ENCODE results near the gene TBL3. TPM values are rescaled to one million over a fixed set of nuclear protein-coding genes. Genes with fewer than 3 reads are reported as not detected.

TBL3 gene
- total RNA-seq, 1 donor from 2014 or later, result 30.8 TPM

DNA sequence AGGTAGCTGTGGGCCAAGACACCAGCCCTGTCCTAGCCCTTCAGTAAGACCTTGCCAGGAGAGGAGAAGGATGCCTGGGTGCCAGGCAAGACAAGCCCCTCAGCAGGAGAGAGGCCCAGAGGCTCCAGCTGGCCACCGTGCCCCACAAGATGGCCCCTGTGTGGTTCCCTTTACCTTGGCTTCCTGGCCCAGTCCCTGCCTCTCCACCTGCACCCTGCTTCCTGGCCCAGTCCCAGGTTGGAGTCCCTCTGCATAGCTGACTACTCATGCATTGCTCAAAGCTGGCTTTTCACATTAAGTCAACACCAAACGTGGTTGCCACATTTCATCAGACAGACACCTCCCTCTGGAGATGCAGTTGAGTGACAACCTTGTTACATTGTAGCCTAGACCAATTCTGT lies 21.9 kb downstream of the TBL3 start:
- H3K27ac Mint-ChIP-seq, result no peak overlapping the region
- no peak overlapping the region for H3K4me3 Mint-ChIP-seq (ENCODE audit: low read depth)
- H3K27me3 Mint-ChIP-seq, result peaks cover 26% of the 10 kb centered on the region

DNA sequence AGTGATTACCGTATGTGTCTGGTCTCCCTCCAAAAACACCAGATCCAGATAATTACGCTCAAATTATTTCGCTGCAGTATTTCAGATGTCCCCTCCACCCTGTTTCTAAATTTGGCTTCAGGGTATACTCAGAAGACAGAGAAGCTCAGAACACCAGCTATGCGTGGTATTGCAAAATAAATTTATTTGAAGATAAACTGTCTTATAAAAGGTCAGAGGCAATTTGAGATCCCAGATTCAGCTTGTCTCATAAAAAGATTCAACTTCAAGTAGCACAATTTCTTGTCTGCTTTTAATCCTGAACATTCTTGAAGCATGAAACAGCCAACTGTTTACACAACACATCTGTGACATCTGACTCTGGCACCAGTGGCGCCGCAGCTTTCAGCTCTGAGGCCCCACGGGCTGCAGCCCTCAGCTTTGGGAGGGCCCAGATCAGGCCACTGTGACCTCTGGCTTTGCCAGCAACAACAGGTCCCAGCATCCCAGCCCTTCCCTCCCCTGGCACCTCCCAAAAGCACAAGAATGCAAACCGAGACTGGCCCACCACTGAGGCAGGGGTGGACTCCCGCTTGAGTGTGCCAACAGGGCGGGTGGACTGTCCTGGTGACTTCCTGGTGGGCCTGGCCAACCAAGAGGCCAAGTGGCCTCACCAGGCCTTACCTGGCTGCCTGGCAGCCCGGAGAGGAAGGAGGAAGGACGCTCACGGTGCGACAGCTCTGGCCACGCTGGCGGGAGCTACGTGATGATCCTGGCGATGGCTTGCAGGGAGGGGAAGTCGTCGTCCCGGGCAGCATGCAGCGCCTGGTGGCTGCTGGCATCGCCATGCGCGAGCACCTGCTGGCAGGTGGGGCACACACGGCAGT lies 25.9 kb downstream of the TBL3 start:
- Mint-ChIP-seq H3K27ac (no peak overlapping the region), H3K4me1 (ENCODE audit: low read depth) (no peaks in the 10 kb centered on the region), H3K9me3 (ENCODE audit: low read depth) (no peaks in the 10 kb centered on the region), H3K36me3 (ENCODE audit: insufficient read depth) (peaks cover 6% of the 10 kb centered on the region), H3K27me3 (peaks cover 8% of the 10 kb centered on the region), H3K4me3 (ENCODE audit: low read depth) (no peak overlapping the region)
- no peak for DNase-seq (ENCODE audit: low spot score, unreplicated experiment)
- TF ChIP-seq, protein P1, sequence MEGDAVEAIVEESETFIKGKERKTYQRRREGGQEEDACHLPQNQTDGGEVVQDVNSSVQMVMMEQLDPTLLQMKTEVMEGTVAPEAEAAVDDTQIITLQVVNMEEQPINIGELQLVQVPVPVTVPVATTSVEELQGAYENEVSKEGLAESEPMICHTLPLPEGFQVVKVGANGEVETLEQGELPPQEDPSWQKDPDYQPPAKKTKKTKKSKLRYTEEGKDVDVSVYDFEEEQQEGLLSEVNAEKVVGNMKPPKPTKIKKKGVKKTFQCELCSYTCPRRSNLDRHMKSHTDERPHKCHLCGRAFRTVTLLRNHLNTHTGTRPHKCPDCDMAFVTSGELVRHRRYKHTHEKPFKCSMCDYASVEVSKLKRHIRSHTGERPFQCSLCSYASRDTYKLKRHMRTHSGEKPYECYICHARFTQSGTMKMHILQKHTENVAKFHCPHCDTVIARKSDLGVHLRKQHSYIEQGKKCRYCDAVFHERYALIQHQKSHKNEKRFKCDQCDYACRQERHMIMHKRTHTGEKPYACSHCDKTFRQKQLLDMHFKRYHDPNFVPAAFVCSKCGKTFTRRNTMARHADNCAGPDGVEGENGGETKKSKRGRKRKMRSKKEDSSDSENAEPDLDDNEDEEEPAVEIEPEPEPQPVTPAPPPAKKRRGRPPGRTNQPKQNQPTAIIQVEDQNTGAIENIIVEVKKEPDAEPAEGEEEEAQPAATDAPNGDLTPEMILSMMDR (IDR thresholded peaks at IDR 0.05; ENCODE audit: unreplicated experiment), result no peak

More for the DNA sequence above, 21.9 kb downstream of the TBL3 start:
- Mint-ChIP-seq H3K36me3 (ENCODE audit: insufficient read depth) (peaks cover 4% of the 10 kb centered on the region), H3K9me3 (ENCODE audit: low read depth) (no peaks in the 10 kb centered on the region), H3K4me1 (ENCODE audit: low read depth) (peaks cover 2% of the 10 kb centered on the region)
- DNase-seq (ENCODE audit: low spot score, unreplicated experiment), result no peak
- TF ChIP-seq, protein P1 (IDR thresholded peaks at IDR 0.05; ENCODE audit: unreplicated experiment), result no peak

DNA sequence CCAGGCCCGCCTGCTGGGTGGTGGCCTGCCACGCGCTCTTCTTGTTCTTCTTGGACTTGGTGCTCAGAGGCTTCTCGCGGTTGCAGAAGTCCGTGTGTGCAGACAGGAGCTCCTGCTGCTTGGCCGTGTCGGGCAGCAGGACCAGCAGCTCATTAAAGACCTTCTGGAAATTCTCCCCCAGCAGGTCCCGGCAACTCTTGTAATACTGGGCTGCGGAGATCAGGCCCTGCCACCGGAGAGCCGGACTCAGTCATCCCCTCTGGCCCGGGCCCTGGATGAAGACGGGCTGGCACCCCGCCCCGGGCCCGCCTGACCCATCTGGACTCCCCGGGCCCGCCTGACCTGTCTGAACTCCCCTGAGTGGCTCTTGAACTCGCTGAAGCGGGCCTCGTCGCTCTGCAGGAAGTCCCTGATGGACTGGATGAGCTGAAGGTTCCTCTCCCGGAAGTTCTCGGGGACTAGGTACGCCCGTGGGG lies 26.5 kb downstream of the TBL3 start:
- Mint-ChIP-seq H3K27ac (no peak overlapping the region), H3K9me3 (ENCODE audit: low read depth) (no peaks in the 10 kb centered on the region), H3K4me3 (ENCODE audit: low read depth) (no peak overlapping the region), H3K36me3 (ENCODE audit: insufficient read depth) (peaks cover 6% of the 10 kb centered on the region), H3K27me3 (peaks cover 7% of the 10 kb centered on the region), H3K4me1 (ENCODE audit: low read depth) (no peaks in the 10 kb centered on the region)
- no peak for DNase-seq (ENCODE audit: low spot score, unreplicated experiment)
- TF ChIP-seq, protein P1 (IDR thresholded peaks at IDR 0.05; ENCODE audit: unreplicated experiment), result no peak

DNA sequence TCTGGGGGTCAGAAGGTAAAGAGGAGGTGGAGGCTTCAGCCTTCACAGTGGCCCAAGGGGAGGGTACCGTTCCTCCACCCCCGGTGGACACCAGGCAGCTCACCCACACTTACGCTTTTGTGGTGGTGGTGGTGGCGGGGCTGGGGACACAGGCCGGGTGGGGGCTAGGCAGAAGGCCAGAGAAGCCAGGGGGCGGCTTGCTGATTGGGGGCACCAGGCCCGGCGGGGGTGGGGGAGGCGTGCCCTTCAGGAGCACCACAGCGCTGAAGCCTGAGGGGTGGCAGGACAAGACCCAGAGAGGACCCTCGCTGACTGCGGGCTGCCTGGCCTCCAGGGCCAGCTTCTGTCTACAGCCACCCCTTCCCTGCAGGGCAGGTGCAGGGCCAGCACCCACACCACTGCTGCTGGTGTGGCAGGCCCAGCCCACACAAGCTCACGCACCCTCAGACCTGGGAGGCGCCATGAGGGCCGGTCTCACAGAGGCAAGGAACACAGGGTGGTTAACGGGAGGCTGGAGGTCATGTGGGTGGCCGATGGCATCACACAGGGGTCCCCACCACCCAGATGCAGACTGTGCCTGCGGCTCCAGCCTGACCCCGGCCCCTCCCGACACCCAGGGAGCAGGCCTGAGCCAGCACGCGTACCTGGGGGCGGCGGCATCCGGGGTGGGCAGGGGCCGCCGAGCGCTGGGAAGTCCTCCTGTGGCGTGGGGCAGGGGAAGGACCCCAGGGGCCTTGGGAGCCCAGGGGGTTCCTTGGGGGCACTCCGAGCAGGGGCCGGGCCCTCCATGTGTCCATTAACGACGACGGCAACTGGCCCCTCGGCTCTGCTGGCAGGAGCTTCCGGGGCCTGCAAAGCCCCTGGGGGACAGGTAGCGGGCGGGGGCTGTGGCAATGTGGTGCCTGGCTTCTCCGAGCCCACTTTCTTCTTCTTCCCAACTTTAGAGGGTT lies 27.3 kb downstream of the TBL3 start:
- TF ChIP-seq, protein P1 (IDR thresholded peaks at IDR 0.05; ENCODE audit: unreplicated experiment), result no peak
- H3K9me3 Mint-ChIP-seq (ENCODE audit: low read depth), result no peaks in the 10 kb centered on the region
- peaks cover 6% of the 10 kb centered on the region for H3K36me3 Mint-ChIP-seq (ENCODE audit: insufficient read depth)
- no peaks in the 10 kb centered on the region for H3K4me1 Mint-ChIP-seq (ENCODE audit: low read depth)
- no peak overlapping the region for H3K27ac Mint-ChIP-seq
- no peak for DNase-seq (ENCODE audit: low spot score, unreplicated experiment)
- no peak overlapping the region for H3K4me3 Mint-ChIP-seq (ENCODE audit: low read depth)
- H3K27me3 Mint-ChIP-seq, result peaks cover 1% of the 10 kb centered on the region

Measured in progenitor cell of endocrine pancreas (in vitro differentiated cells).